HepG2 (cell line): Measurements from ENCODE around the gene TRIM7. TPM values are rescaled to one million over a fixed set of nuclear protein-coding genes. Genes with fewer than 3 reads are reported as not detected.

ENCODE experiments used
- GTF3A ChIP-seq: sonication (generic); formaldehyde crosslinking; conservative IDR thresholded peaks from 2 replicates; pipeline ENCODE4 v1.4.0; 2020; ENCODE audit warnings: mild to moderate bottlenecking, missing genetic modification reagents
- PRMT3 ChIP-seq: sonication (generic); formaldehyde crosslinking; IDR thresholded peaks from 2 replicates; pipeline ENCODE4 v1.8.1; 2022; ENCODE audit warnings: low read depth, mild to moderate bottlenecking, moderate library complexity, missing genetic modification reagents, borderline replicate concordance
- ZBTB7A ChIP-seq: sonication (generic); formaldehyde crosslinking; IDR thresholded peaks from 2 replicates; pipeline ENCODE4 v1.8.0; 2022; ENCODE audit warnings: mild to moderate bottlenecking, missing genetic modification reagents
- ZMYM3 ChIP-seq: sonication (generic); formaldehyde crosslinking; IDR thresholded peaks from 2 replicates; pipeline ENCODE4 v1.5.1; 2020; ENCODE audit warnings: mild to moderate bottlenecking, missing genetic modification reagents
- polyA plus RNA-seq, 8 experiments: library from polyadenylated mRNA; depleted of rRNA in 3 of 8; stranded (reverse) in 7 of 8; unstranded in 1 of 8; fragments of >200 nt; fragmentation: Illumina TruSeq in 4 of 8; extraction: Trizol in 4 of 8; gene quantifications; 2 replicates each; pipeline versions ENCODE4 v1.2.1 to v1.2.3, GENCODE V29; 2011 to 2016; ENCODE audit warnings: low read depth in 4 of 8, missing spikeins in 1 of 8, mixed read lengths in 1 of 8; ENCODE audit not compliant: insufficient read depth in 1 of 8
- total RNA-seq, 5 experiments: library from RNA; depleted of rRNA; stranded (reverse); fragments of >200 nt; fragmentation: Illumina TruSeq; extraction: Trizol; gene quantifications; 2 replicates each; pipeline ENCODE4 v1.2.3, GENCODE V29; 2016; ENCODE audit warnings: low read depth in 1 of 5
- TF ChIP-seq, protein P1 (sequence below): conservative IDR thresholded peaks from 2 replicates; pipeline ENCODE4 v1.6.1; 2018; ENCODE audit warnings: missing genetic modification reagents
- TF ChIP-seq, protein P2 (sequence below): sonication (generic); formaldehyde crosslinking; IDR thresholded peaks from 2 replicates; pipeline ENCODE4 v1.5.1; 2020; ENCODE audit warnings: mild to moderate bottlenecking, missing genetic modification reagents, moderate library complexity
- TF ChIP-seq, protein P3 (sequence below): IDR thresholded peaks from 2 replicates; pipeline ENCODE4 v1.6.1; 2016; ENCODE audit warnings: missing genetic modification reagents, missing compliant biosample characterization

The TRIM7 gene
- total and polyA plus RNA-seq, 2 of the 13 experiments (the other 11 are each of a cell fraction or from before 2014, with no cell fraction given), result 0.13 TPM; not detected in 1

DNA sequence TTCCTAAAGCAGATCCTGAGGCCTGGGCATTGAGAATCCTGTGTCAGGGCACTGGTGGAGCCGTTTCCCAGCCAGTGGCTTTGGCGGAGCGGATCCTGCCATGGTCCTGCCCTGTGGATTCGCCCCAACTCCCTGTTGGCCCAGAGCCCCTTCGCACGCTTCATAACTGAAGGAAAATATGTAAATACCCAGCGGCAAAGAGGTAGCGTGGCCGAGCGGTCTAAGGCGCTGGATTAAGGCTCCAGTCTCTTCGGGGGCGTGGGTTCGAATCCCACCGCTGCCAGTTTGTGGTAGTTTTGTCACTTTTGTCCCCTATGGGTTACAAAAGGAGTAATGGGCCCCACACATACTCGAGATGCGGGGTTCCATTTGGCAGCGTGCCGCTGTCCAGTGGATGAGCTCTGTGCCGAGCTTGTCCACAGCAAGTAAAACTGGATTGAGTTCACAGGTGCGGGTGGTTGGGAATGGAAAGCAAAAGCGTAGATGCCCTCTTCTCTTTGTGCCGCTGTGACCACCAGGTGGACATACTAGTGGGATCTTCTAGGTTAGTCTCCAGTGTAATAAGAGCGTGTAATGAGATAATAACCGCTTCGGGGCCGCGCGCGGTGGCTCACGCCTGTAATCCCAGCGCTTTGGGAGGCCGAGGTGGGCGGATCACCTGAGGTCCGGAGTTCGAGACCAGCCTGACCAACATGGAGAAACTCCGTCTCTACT is 17.3 kb downstream of the TRIM7 start (continued):
- peak; percentile 77; the same call in 1 of the 2 replicates for TF ChIP-seq PRMT3
- no peak for TF ChIP-seq ZBTB7A
- TF ChIP-seq, protein P1, sequence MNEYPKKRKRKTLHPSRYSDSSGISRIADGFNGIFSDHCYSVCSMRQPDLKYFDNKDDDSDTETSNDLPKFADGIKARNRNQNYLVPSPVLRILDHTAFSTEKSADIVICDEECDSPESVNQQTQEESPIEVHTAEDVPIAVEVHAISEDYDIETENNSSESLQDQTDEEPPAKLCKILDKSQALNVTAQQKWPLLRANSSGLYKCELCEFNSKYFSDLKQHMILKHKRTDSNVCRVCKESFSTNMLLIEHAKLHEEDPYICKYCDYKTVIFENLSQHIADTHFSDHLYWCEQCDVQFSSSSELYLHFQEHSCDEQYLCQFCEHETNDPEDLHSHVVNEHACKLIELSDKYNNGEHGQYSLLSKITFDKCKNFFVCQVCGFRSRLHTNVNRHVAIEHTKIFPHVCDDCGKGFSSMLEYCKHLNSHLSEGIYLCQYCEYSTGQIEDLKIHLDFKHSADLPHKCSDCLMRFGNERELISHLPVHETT, result no peak; the same call in 1 of the 2 replicates
- TF ChIP-seq, protein P2, sequence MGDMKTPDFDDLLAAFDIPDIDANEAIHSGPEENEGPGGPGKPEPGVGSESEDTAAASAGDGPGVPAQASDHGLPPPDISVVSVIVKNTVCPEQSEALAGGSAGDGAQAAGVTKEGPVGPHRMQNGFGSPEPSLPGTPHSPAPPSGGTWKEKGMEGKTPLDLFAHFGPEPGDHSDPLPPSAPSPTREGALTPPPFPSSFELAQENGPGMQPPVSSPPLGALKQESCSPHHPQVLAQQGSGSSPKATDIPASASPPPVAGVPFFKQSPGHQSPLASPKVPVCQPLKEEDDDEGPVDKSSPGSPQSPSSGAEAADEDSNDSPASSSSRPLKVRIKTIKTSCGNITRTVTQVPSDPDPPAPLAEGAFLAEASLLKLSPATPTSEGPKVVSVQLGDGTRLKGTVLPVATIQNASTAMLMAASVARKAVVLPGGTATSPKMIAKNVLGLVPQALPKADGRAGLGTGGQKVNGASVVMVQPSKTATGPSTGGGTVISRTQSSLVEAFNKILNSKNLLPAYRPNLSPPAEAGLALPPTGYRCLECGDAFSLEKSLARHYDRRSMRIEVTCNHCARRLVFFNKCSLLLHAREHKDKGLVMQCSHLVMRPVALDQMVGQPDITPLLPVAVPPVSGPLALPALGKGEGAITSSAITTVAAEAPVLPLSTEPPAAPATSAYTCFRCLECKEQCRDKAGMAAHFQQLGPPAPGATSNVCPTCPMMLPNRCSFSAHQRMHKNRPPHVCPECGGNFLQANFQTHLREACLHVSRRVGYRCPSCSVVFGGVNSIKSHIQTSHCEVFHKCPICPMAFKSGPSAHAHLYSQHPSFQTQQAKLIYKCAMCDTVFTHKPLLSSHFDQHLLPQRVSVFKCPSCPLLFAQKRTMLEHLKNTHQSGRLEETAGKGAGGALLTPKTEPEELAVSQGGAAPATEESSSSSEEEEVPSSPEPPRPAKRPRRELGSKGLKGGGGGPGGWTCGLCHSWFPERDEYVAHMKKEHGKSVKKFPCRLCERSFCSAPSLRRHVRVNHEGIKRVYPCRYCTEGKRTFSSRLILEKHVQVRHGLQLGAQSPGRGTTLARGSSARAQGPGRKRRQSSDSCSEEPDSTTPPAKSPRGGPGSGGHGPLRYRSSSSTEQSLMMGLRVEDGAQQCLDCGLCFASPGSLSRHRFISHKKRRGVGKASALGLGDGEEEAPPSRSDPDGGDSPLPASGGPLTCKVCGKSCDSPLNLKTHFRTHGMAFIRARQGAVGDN, result peak; percentile 71
- TF ChIP-seq GTF3A (CRISPR knock-in tag), result no peak
- TF ChIP-seq, protein P3, sequence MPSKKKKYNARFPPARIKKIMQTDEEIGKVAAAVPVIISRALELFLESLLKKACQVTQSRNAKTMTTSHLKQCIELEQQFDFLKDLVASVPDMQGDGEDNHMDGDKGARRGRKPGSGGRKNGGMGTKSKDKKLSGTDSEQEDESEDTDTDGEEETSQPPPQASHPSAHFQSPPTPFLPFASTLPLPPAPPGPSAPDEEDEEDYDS (CRISPR knock-in tag), result 0 out of 2 replicates have a peak, but pooled peaks have one; percentile 30
- TF ChIP-seq ZMYM3 (CRISPR knock-in tag), result peak; percentile 78
- TF ChIP-seq, all 625 proteins: peak for 237
